Gastroesophageal sphincter (tissue), 4 donors: ENCODE data around the gene ZNF223. TPM values are rescaled to one million over a fixed set of nuclear protein-coding genes. Genes with fewer than 3 reads are reported as not detected.

Experiments used
- ATAC-seq: fragments of 150-250 bp; one replicate; pipeline ENCODE4 v1.9.1; 2016; ENCODE audit warnings: mild to moderate bottlenecking, moderate library complexity
- H3K27ac ChIP-seq, 4 donors: fragments of 200-600 bp; sonication (generic) in 3 of 4; 1 replicate in 3 of 4; 2 replicates in 1 of 4; pipeline ENCODE4 v1.5.1; 2016 to 2019
- H3K27me3 ChIP-seq: fragments of 200-600 bp; sonication (generic); one replicate; pipeline ENCODE4 v1.5.1; 2019
- H3K36me3 ChIP-seq, 2 donors: fragments of 200-600 bp; sonication (generic); one replicate each; pipeline ENCODE4 v1.5.1; 2019; ENCODE audit warnings: control low read depth in 1 of 2
- H3K4me1 ChIP-seq, 3 donors: fragments of 200-600 bp; sonication (generic); 1 replicate in 2 of 3; 2 replicates in 1 of 3; pipeline ENCODE4 v1.5.1; 2016 to 2019; ENCODE audit warnings: control low read depth in 2 of 3
- H3K4me3 ChIP-seq, 2 donors: fragments of 200-600 bp; sonication (generic); one replicate each; pipeline ENCODE4 v1.5.1; 2019; ENCODE audit warnings: mild to moderate bottlenecking in 1 of 2, moderate library complexity in 1 of 2
- H3K9me3 ChIP-seq, 3 donors: fragments of 200-600 bp; sonication (generic); one replicate each; pipeline ENCODE4 v1.5.1; 2017 to 2019; ENCODE audit warnings: control low read depth in 2 of 3
- CTCF ChIP-seq, 4 experiments: fragments of 200-600 bp in 2 of 4; fragments of 450-650 bp in 2 of 4; sonication (generic) in 1 of 4; IDR thresholded peaks; one replicate each; pipeline ENCODE4 v1.5.1; 2017 to 2019; ENCODE audit warnings: antibody characterized with exemption in 4 of 4, mild to moderate bottlenecking in 2 of 4, moderate library complexity in 2 of 4
- EP300 ChIP-seq: sonication (generic); formaldehyde crosslinking; IDR thresholded peaks from one replicate; pipeline ENCODE4 v1.6.1; 2017; ENCODE audit warnings: antibody characterized with exemption, mild to moderate bottlenecking
- POLR2A ChIP-seq, 2 donors: fragments of 450-650 bp; IDR thresholded peaks; one replicate each; pipeline ENCODE4 v1.6.1; 2017; ENCODE audit warnings: antibody characterized with exemption in 2 of 2, mild to moderate bottlenecking in 2 of 2, moderate library complexity in 1 of 2
- POLR2AphosphoS5 ChIP-seq: sonication (generic); formaldehyde crosslinking; IDR thresholded peaks from one replicate; pipeline ENCODE4 v1.6.1; 2017; ENCODE audit warnings: antibody characterized with exemption
- WGBS, 2 donors: methylation state at CpG; one replicate each; pipeline ENCODE4 v1.1.5; 2018; ENCODE audit warnings: low coverage in 1 of 2; 5-methylcytosine and 5-hydroxymethylcytosine counted together
- total RNA-seq, 4 donors: library from RNA; depleted of rRNA; stranded (reverse); fragments of >200 nt; gene quantifications; one replicate each; pipeline ENCODE4 v1.1.0, GENCODE V29; 2016

Gene ZNF223
- total RNA-seq, 4 donors from 2014 or later = 2.3 to 5.5 (median 4.4) TPM

DNA sequence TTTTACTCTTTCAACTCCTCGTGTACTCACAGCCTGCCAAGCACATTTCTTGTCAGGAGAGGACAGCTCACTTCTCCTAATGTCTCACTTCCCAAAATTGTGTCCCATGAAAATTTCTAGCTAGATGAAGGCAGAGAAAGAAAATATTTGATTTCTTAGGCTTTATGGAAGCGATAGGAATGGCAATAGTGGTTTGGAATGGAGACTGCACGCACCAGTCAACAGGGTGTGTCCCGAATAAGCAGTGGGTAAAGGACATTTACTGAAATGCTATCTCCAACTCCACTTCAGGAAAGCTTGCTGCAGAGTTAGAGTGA lies 27.0 kb upstream of the ZNF223 start:
- peaks cover 0 to 30% (median 0%) of the 10 kb centered on the region in 3 donors for H3K9me3 ChIP-seq
- TF ChIP-seq EP300 = no peak
- WGBS, 2 donors = 34 to 42% methylated on average over 3 to 4 of the region's 4 CpGs
- no peak for ATAC-seq
- peaks cover 17 to 34% of the 10 kb centered on the region in 2 donors for H3K36me3 ChIP-seq
- peaks cover 0 to 15% (median 3%) of the 10 kb centered on the region in 3 donors for H3K4me1 ChIP-seq
- peak overlapping the region; percentile 70 to 77 for H3K4me3 ChIP-seq
- H3K27ac ChIP-seq = peak overlapping the region in 3 of 4 donors; percentile 60 to 79 (median 69)
- H3K27me3 ChIP-seq = no peaks in the 10 kb centered on the region

GRCh38 chr19:44025217-44025936 lies 26.5 kb upstream of the ZNF223 start, which contains the start of gene ZNF222:
Gene ZNF222 (plus strand): TSS chr19:44025379. CDS start chr19:44025437, 58 bp downstream.
- peak; percentile 91 for ATAC-seq
- Histone ChIP-seq H3K4me3 (peak within 1 kb of the TSS; percentile 70 to 77), H3K9me3 (peaks cover 0 to 35% (median 0%) of the 10 kb centered on the region in 3 donors), H3K27me3 (no peaks in the 10 kb centered on the region), H3K4me1 (peaks cover 0 to 15% (median 3%) of the 10 kb centered on the region in 3 donors), H3K27ac (peak within 1 kb of the TSS in 3 of 4 donors; percentile 60 to 79 (median 69)), H3K36me3 (peaks cover 17 to 39% of the 10 kb centered on the region in 2 donors)
- 0 to 3% methylated on average over 16 to 25 of the region's 37 CpGs for WGBS, 2 donors
- TF ChIP-seq POLR2AphosphoS5 (peak; percentile 26), EP300 (no peak)

- Histone ChIP-seq H3K4me1 (peaks cover 0 to 15% (median 3%) of the 10 kb centered on the region in 3 donors), H3K36me3 (peaks cover 19 to 52% of the 10 kb centered on the region in 2 donors), H3K27me3 (no peaks in the 10 kb centered on the region), H3K27ac (no peak overlapping the region), H3K9me3 (peaks cover 0 to 47% (median 2%) of the 10 kb centered on the region in 3 donors), H3K4me3 (no peak overlapping the region)
- no peak for ATAC-seq
- TF ChIP-seq EP300 = no peak
- no peak for TF ChIP-seq POLR2AphosphoS5
- TF ChIP-seq CTCF (IDR thresholded peaks at IDR 0.05) = no peak
- WGBS, 2 donors = no CpG with 5 or more reads among the region's 6 CpGs
These were observed 25.2 kb upstream of the ZNF223 start for GRCh38 chr19:44026622-44027021.

- no peak overlapping the region for H3K4me3 ChIP-seq
- H3K27me3 ChIP-seq = no peaks in the 10 kb centered on the region
- no peak overlapping the region for H3K27ac ChIP-seq
- H3K4me1 ChIP-seq = no peaks in the 10 kb centered on the region
- WGBS, 2 donors = 88% methylated on average over 1 of the region's 1 CpG; no CpG with 5 or more reads in 1 of the 2 donors
- H3K9me3 ChIP-seq = peaks cover 0 to 100% (median 6%) of the 10 kb centered on the region in 3 donors
- H3K36me3 ChIP-seq = peaks cover 26 to 68% of the 10 kb centered on the region in 2 donors
- ATAC-seq = no peak
- TF ChIP-seq EP300 (no peak), POLR2AphosphoS5 (no peak), CTCF (IDR thresholded peaks at IDR 0.05) (no peak)
These were observed 19.7 kb upstream of the ZNF223 start for GRCh38 chr19:44032001-44032610.

DNA sequence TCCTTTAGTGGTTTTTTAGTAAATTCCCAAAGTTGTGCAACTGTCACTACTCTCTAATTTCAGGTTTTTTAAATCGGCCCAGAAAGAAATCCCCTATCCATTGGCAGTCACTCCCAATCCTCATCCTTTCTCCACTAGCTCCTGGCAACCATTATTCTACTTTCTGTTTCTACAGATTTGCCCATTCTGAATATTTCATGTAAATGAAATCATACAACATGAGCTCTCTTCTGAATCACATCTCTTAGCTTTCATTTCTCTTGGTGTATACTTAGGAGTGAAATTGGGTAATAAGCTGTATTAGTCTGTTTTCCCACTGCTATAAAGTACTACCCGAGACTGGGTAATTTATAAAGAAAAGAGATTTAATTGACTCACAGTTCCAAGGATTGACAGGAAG lies 9.7 kb upstream of the ZNF223 start:
- 61 to 71% methylated on average over 2 of the region's 2 CpGs for WGBS, 2 donors
- TF ChIP-seq POLR2A (IDR thresholded peaks at IDR 0.05) = no peak
- TF ChIP-seq EP300 = no peak
- no peak for ATAC-seq
- Histone ChIP-seq H3K4me1 (no peaks in the 10 kb centered on the region), H3K27ac (no peak overlapping the region), H3K4me3 (no peak overlapping the region), H3K9me3 (peaks cover 0 to 62% (median 0%) of the 10 kb centered on the region in 3 donors), H3K36me3 (no peaks in the 10 kb centered on the region), H3K27me3 (peaks cover 12% of the 10 kb centered on the region)

DNA sequence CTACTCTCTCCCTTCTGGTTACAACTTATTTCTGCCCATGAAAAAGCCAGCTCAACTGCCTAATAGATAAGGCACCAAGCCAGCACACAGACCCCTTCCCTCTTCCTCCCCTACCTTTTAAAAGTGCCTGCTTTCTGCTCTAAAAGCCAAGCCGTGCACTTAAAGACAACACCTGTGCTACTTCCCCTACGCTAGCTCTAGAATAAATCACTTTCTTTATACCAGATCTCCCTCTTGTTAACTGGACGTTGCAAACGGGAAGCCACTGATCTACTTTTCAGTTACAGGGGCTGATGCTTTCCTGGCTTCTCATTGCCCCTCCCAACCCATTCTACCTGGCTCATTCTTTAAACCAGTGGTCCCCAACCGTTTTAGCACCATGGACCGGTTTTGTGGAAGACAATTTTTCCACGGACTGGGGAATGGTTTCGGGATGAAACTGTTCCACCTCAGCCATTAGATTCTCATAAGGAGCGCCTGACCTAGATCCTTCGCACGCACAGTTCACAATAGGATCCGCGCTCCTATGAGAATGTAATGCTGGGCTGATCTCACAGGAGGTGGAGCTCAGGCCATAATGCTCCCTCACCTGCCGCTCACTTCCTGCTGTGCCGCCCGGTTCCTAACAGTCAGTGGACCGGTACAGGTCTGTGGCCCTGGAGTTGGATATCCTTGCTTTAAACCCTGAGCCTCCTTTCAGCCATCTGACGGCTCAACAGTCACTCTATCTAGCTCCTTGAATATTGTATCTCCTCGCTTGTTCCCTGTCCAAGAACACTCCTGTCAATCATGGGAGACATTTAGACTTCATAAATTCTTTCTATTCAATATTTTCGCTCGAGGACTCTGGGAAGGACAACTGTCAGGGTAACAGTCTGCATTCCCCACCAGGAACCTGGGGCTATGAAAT lies 841 bp upstream of the ZNF223 start:
- no peak for TF ChIP-seq POLR2AphosphoS5
- no peak for TF ChIP-seq POLR2A (IDR thresholded peaks at IDR 0.05)
- TF ChIP-seq EP300 = no peak
- TF ChIP-seq CTCF (IDR thresholded peaks at IDR 0.05) = no peak
- Histone ChIP-seq H3K4me3 (peak overlapping the region; percentile 72 to 86), H3K9me3 (peaks cover 0 to 19% (median 0%) of the 10 kb centered on the region in 3 donors), H3K4me1 (peaks cover 0 to 19% (median 6%) of the 10 kb centered on the region in 3 donors), H3K27me3 (peaks cover 34% of the 10 kb centered on the region), H3K36me3 (peaks cover 0 to 21% of the 10 kb centered on the region in 2 donors), H3K27ac (peak overlapping the region in 3 of 4 donors; percentile 80 to 84 (median 83))
- no peak for ATAC-seq
- 10 to 14% methylated on average over 14 to 19 of the region's 21 CpGs for WGBS, 2 donors
